H9 (cell line): ENCODE data around the gene ZNF527. TPM values are rescaled to one million over a fixed set of nuclear protein-coding genes. Genes with fewer than 3 reads are reported as not detected.

ENCODE experiments used
- DNase-seq: peaks from one replicate; pipeline ENCODE4 v3.0.0-alpha.2; 2017
- H2AFZ ChIP-seq: one replicate; pipeline ENCODE4 v1.6.1; 2013; ENCODE audit warnings: mild to moderate bottlenecking, low read length, control low read depth, moderate library complexity
- H2AK5ac ChIP-seq: 2 replicates; pipeline ENCODE4 v1.6.1; 2013; ENCODE audit warnings: low read length, control low read depth, mixed read lengths; ENCODE audit not compliant: insufficient read length
- H2BK120ac ChIP-seq: one replicate; pipeline ENCODE4 v1.6.1; 2013; ENCODE audit warnings: low read depth, mild to moderate bottlenecking, low read length, control low read depth, inconsistent platforms; ENCODE audit not compliant: poor library complexity, severe bottlenecking
- H2BK12ac ChIP-seq: 2 replicates; pipeline ENCODE4 v1.6.1; 2013; ENCODE audit warnings: low read length, control low read depth, mixed read lengths, low read depth; ENCODE audit not compliant: insufficient read length
- H2BK15ac ChIP-seq: 2 replicates; pipeline ENCODE4 v1.6.1; 2013; ENCODE audit warnings: low read depth, low read length, control low read depth
- H2BK20ac ChIP-seq: one replicate; pipeline ENCODE4 v1.6.1; 2013; ENCODE audit warnings: low read depth, mild to moderate bottlenecking, low read length, control low read depth, inconsistent platforms; ENCODE audit not compliant: poor library complexity, severe bottlenecking
- H2BK5ac ChIP-seq: 2 replicates; pipeline ENCODE4 v1.6.1; 2013; ENCODE audit warnings: low read length, control low read depth, mixed read lengths; ENCODE audit not compliant: insufficient read length
- H3K14ac ChIP-seq: 2 replicates; pipeline ENCODE4 v1.6.1; 2013; ENCODE audit warnings: low read length, control low read depth; ENCODE audit not compliant: insufficient read depth
- H3K18ac ChIP-seq: 2 replicates; pipeline ENCODE4 v1.6.1; 2013; ENCODE audit warnings: low read depth, mild to moderate bottlenecking, mixed read lengths, low read length, control low read depth; ENCODE audit not compliant: insufficient read length
- H3K23ac ChIP-seq: 2 replicates; pipeline ENCODE4 v1.6.1; 2013; ENCODE audit warnings: low read length, control low read depth, mixed read lengths, low read depth; ENCODE audit not compliant: insufficient read length
- H3K23me2 ChIP-seq: 2 replicates; pipeline ENCODE4 v1.6.1; 2013; ENCODE audit warnings: low read depth, mild to moderate bottlenecking, mixed read lengths, low read length, control low read depth; ENCODE audit not compliant: insufficient read length, poor library complexity, severe bottlenecking
- H3K27ac ChIP-seq: 2 replicates; pipeline ENCODE4 v1.5.1; 2013; ENCODE audit warnings: low read length, control low read depth, mixed read lengths, low read depth; ENCODE audit not compliant: insufficient read length
- H3K27me3 ChIP-seq: 2 replicates; pipeline ENCODE4 v1.6.1; 2013; ENCODE audit warnings: low read length, control low read depth, inconsistent platforms; ENCODE audit not compliant: insufficient read depth
- H3K4ac ChIP-seq: 2 replicates; pipeline ENCODE4 v1.6.1; 2013; ENCODE audit warnings: low read depth, mild to moderate bottlenecking, control low read depth, inconsistent platforms, low read length, moderate library complexity
- H3K4me1 ChIP-seq: 2 replicates; pipeline ENCODE4 v1.6.1; 2013; ENCODE audit warnings: low read length, control low read depth, inconsistent platforms; ENCODE audit not compliant: insufficient read depth
- H3K4me2 ChIP-seq: 2 replicates; pipeline ENCODE4 v1.6.1; 2013; ENCODE audit warnings: low read length, control low read depth, mixed read lengths; ENCODE audit not compliant: insufficient read length, insufficient read depth
- H3K56ac ChIP-seq: 2 replicates; pipeline ENCODE4 v1.6.1; 2013; ENCODE audit warnings: low read depth, mild to moderate bottlenecking, mixed read lengths, low read length, control low read depth; ENCODE audit not compliant: insufficient read length
- H3K79me1 ChIP-seq: 2 replicates; pipeline ENCODE4 v1.6.1; 2013; ENCODE audit warnings: low read depth, mild to moderate bottlenecking, moderate library complexity, low read length, control low read depth, inconsistent platforms; ENCODE audit not compliant: insufficient read depth, poor library complexity, severe bottlenecking
- H3K79me2 ChIP-seq: 2 replicates; pipeline ENCODE4 v1.6.1; 2013; ENCODE audit warnings: low read length, control low read depth, inconsistent platforms; ENCODE audit not compliant: insufficient read depth
- H3K9ac ChIP-seq: 2 replicates; pipeline ENCODE4 v1.6.1; 2013; ENCODE audit warnings: low read length, control low read depth, mixed read lengths; ENCODE audit not compliant: insufficient read length; ENCODE audit errors: extremely low read depth
- H3K9me3 ChIP-seq: one replicate; pipeline ENCODE4 v1.6.1; 2013; ENCODE audit warnings: low read depth, low read length, inconsistent platforms; ENCODE audit not compliant: control insufficient read depth
- H3T11ph ChIP-seq: one replicate; pipeline ENCODE4 v1.6.1; 2013; ENCODE audit warnings: mild to moderate bottlenecking, low read length, control low read depth, inconsistent platforms
- H4K20me1 ChIP-seq: one replicate; pipeline ENCODE4 v1.6.1; 2013; ENCODE audit not compliant: control insufficient read depth, insufficient read length, insufficient read depth
- H4K5ac ChIP-seq: 2 replicates; pipeline ENCODE4 v1.6.1; 2013; ENCODE audit warnings: low read depth, mild to moderate bottlenecking, mixed read lengths, low read length, control low read depth; ENCODE audit not compliant: insufficient read length
- H4K8ac ChIP-seq: replicated peaks from 2 replicates; pipeline ENCODE4 v1.6.1; 2013; ENCODE audit warnings: low read length, control low read depth, mixed read lengths, low read depth; ENCODE audit not compliant: insufficient read length
- H4K91ac ChIP-seq: 2 replicates; pipeline ENCODE4 v1.6.1; 2013; ENCODE audit warnings: low read depth, mild to moderate bottlenecking, moderate library complexity, mixed read lengths, low read length, control low read depth; ENCODE audit not compliant: insufficient read length
- H3K27ac Mint-ChIP-seq, 3 experiments: 2 replicates in 2 of 3; 3 replicates in 1 of 3; pipeline ENCODE4 v1.8.0; 2020 to 2021; ENCODE audit warnings: mixed read lengths in 3 of 3, mild to moderate bottlenecking in 1 of 3, moderate library complexity in 1 of 3
- H3K27me3 Mint-ChIP-seq: 2 replicates; pipeline ENCODE4 v1.8.0; 2021; ENCODE audit warnings: low read depth, mild to moderate bottlenecking, moderate library complexity, mixed read lengths
- H3K36me3 Mint-ChIP-seq, 3 experiments: 2 replicates in 2 of 3; 3 replicates in 1 of 3; pipeline ENCODE4 v1.8.0; 2020 to 2021; ENCODE audit warnings: low read depth in 3 of 3, mixed read lengths in 3 of 3; ENCODE audit not compliant: insufficient read depth in 1 of 3
- H3K4me1 Mint-ChIP-seq, 2 experiments: 2 replicates each; pipeline ENCODE4 v1.8.0; 2020; ENCODE audit warnings: mixed read lengths in 2 of 2
- H3K4me3 Mint-ChIP-seq, 2 experiments: 2 replicates in 1 of 2; 3 replicates in 1 of 2; pipeline ENCODE4 v1.8.0; 2020 to 2021; ENCODE audit warnings: mild to moderate bottlenecking in 2 of 2, mixed read lengths in 2 of 2, moderate library complexity in 1 of 2
- H3K9me3 Mint-ChIP-seq, 2 experiments: 2 replicates in 1 of 2; 3 replicates in 1 of 2; pipeline ENCODE4 v1.8.0; 2020; ENCODE audit warnings: mild to moderate bottlenecking in 2 of 2, mixed read lengths in 2 of 2, moderate library complexity in 1 of 2
- total RNA-seq: library from RNA; stranded (reverse); gene quantifications from 2 replicates; pipeline ENCODE4 v1.2.1, GENCODE V29; 2021
- TF ChIP-seq, protein P1 (sequence below): fragments of 200-600 bp; sonication (generic); conservative IDR thresholded peaks from 3 replicates; pipeline ENCODE4 v1.8.0; 2021; ENCODE audit warnings: antibody characterized with exemption, mild to moderate bottlenecking

The ZNF527 gene
- total RNA-seq, 1 experiment from 2014 or later: 6.1 TPM

DNA sequence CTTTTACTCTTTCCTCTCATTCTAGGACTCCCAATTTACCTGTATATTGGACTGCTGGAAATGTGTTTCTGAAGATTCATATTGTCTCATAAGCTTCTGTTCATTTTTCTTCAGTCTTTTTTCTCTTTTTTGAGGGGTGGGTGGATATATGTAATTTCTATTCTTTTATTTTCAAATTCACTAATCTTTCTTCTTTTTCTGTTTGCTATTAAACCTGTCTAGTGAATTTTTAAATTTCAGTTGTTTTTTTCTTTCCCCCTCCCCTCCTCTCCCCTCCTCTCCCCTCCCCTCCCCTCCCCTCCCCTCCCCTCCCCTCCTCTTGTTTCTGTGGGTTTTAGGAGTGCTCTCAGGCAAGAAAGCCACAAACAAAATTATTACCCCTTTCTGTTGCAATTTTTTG lies 16.9 kb upstream of the ZNF527 start:
- no peak overlapping the region for H3K4ac ChIP-seq
- no peak overlapping the region for H3K14ac ChIP-seq
- no peak overlapping the region for H4K8ac ChIP-seq
- no peak overlapping the region for H3K27ac ChIP-seq
- DNase-seq: no peak
- H4K91ac ChIP-seq: no peak overlapping the region
- Mint-ChIP-seq H3K9me3 (peaks cover 6 to 32% of the 10 kb centered on the region in 2 experiments), H3K27ac (no peak overlapping the region), H3K27me3 (no peaks in the 10 kb centered on the region), H3K4me3 (no peak overlapping the region), H3K4me1 (peaks cover 0 to 7% of the 10 kb centered on the region in 2 experiments; a peak in 2 of 4 replicates), H3K36me3 (peaks cover 70 to 74% (median 71%) of the 10 kb centered on the region in 3 experiments)
- no peak overlapping the region for H2AFZ ChIP-seq
- no peak overlapping the region for H2BK12ac ChIP-seq
- H3K4me1 ChIP-seq: no peaks in the 10 kb centered on the region
- H3K27me3 ChIP-seq: no peaks in the 10 kb centered on the region
- H2BK20ac ChIP-seq: no peak overlapping the region
- no peaks in the 10 kb centered on the region for H3K9me3 ChIP-seq
- no peak overlapping the region for H3T11ph ChIP-seq
- no peak overlapping the region for H3K4me2 ChIP-seq
- H3K9ac ChIP-seq: no peak overlapping the region
- TF ChIP-seq, protein P1, sequence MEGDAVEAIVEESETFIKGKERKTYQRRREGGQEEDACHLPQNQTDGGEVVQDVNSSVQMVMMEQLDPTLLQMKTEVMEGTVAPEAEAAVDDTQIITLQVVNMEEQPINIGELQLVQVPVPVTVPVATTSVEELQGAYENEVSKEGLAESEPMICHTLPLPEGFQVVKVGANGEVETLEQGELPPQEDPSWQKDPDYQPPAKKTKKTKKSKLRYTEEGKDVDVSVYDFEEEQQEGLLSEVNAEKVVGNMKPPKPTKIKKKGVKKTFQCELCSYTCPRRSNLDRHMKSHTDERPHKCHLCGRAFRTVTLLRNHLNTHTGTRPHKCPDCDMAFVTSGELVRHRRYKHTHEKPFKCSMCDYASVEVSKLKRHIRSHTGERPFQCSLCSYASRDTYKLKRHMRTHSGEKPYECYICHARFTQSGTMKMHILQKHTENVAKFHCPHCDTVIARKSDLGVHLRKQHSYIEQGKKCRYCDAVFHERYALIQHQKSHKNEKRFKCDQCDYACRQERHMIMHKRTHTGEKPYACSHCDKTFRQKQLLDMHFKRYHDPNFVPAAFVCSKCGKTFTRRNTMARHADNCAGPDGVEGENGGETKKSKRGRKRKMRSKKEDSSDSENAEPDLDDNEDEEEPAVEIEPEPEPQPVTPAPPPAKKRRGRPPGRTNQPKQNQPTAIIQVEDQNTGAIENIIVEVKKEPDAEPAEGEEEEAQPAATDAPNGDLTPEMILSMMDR: no peak
- no peak overlapping the region for H3K56ac ChIP-seq
- H2BK15ac ChIP-seq: no peak overlapping the region
- H3K23me2 ChIP-seq: no peaks in the 10 kb centered on the region
- H3K23ac ChIP-seq: no peak overlapping the region
- no peak overlapping the region for H2AK5ac ChIP-seq
- H2BK5ac ChIP-seq: no peak overlapping the region
- no peak overlapping the region for H2BK120ac ChIP-seq
- H3K18ac ChIP-seq: no peak overlapping the region
- no peaks in the 10 kb centered on the region for H4K20me1 ChIP-seq
- no peaks in the 10 kb centered on the region for H3K79me1 ChIP-seq
- no peak overlapping the region for H4K5ac ChIP-seq
- H3K79me2 ChIP-seq: no peaks in the 10 kb centered on the region
